PC-9 (cell line): ENCODE measurements around the gene TACSTD2.
"Not testable (repeated sequence)": the region's sequence is repeated elsewhere in the genome, so short reads cannot be mapped to it uniquely, and the experiment has no call there.

Experiments used
- EZH2 ChIP-seq: fragments of 200-600 bp; sonication (generic); IDR thresholded peaks from 2 replicates; pipeline ENCODE4 v1.8.0; 2017; ENCODE audit warnings: antibody characterized with exemption, low read depth
- TF ChIP-seq, protein P1 (sequence below): fragments of 200-600 bp; sonication (generic); conservative IDR thresholded peaks from 2 replicates; pipeline ENCODE4 v1.6.1; 2017; ENCODE audit warnings: mixed run types, antibody characterized with exemption, mild to moderate bottlenecking, moderate library complexity

DNA sequence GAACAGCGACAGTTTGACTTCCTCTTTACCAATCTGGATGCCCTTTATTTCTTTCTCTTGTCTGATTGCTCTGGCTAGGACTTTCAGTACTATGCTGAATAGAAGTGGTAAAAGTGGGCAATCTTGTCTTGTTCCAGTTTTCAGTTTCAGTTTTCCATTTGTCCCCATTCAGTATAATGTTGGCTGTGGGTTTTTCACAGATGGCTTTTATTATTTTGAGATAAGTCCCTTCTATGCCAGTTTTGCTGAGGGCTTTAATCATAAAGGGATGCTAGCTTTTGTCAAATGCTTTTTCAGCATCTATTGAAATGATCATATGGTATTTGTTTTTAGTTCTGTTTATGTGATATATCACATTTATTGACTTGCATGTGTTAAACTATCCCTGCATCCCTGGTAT lies 24.9 kb upstream of the TACSTD2 start:
- TF ChIP-seq, protein P1, sequence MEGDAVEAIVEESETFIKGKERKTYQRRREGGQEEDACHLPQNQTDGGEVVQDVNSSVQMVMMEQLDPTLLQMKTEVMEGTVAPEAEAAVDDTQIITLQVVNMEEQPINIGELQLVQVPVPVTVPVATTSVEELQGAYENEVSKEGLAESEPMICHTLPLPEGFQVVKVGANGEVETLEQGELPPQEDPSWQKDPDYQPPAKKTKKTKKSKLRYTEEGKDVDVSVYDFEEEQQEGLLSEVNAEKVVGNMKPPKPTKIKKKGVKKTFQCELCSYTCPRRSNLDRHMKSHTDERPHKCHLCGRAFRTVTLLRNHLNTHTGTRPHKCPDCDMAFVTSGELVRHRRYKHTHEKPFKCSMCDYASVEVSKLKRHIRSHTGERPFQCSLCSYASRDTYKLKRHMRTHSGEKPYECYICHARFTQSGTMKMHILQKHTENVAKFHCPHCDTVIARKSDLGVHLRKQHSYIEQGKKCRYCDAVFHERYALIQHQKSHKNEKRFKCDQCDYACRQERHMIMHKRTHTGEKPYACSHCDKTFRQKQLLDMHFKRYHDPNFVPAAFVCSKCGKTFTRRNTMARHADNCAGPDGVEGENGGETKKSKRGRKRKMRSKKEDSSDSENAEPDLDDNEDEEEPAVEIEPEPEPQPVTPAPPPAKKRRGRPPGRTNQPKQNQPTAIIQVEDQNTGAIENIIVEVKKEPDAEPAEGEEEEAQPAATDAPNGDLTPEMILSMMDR = not testable (repeated sequence)
- not testable (repeated sequence) for TF ChIP-seq EZH2
